Vagina (tissue), 2 donors: ENCODE results near the gene PMS2.

ENCODE experiments used
- CTCF ChIP-seq, 3 experiments: fragments of 450-650 bp in 2 of 3; fragments of 200-600 bp in 1 of 3; sonication (generic) in 1 of 3; IDR thresholded peaks; one replicate each; pipeline ENCODE4 v1.5.1; 2017 to 2019; ENCODE audit warnings: antibody characterized with exemption in 3 of 3, mild to moderate bottlenecking in 2 of 3, moderate library complexity in 2 of 3
- POLR2A ChIP-seq, 2 donors: fragments of 450-650 bp; IDR thresholded peaks; one replicate each; pipeline ENCODE4 v1.6.1; 2017; ENCODE audit warnings: antibody characterized with exemption in 2 of 2, mild to moderate bottlenecking in 2 of 2, moderate library complexity in 2 of 2
- POLR2AphosphoS5 ChIP-seq, 2 donors: sonication (generic); formaldehyde crosslinking; IDR thresholded peaks; one replicate each; pipeline ENCODE4 v1.9.0; 2017; ENCODE audit warnings: antibody characterized with exemption in 2 of 2, mild to moderate bottlenecking in 2 of 2, low read depth in 1 of 2; ENCODE audit not compliant: insufficient read depth in 1 of 2

- no peak for TF ChIP-seq POLR2A (IDR thresholded peaks at IDR 0.05)
- no peak for TF ChIP-seq CTCF (IDR thresholded peaks at IDR 0.05)
- no peak for TF ChIP-seq POLR2AphosphoS5 (IDR thresholded peaks at IDR 0.05; ENCODE audit: insufficient read depth in 1 of 2, low read depth in 1 of 2)
Measured at GRCh38 chr7:6026820-6027311, 18.0 kb upstream of the PMS2 start.
